Endodermal cell (in vitro differentiated cells): ENCODE measurements around the gene CCDC61. TPM values are rescaled to one million over a fixed set of nuclear protein-coding genes. Genes with fewer than 3 reads are reported as not detected.

Source experiments
- DNase-seq: peaks from one replicate; pipeline ENCODE4 v3.0.0-alpha.2; 2017
- H3K27ac ChIP-seq: 2 replicates; pipeline ENCODE4 v1.5.1; 2013; ENCODE audit warnings: mild to moderate bottlenecking, low read depth, low read length, moderate library complexity
- H3K27me3 ChIP-seq: 2 replicates; pipeline ENCODE4 v1.6.1; 2013; ENCODE audit warnings: mild to moderate bottlenecking, low read length, moderate library complexity; ENCODE audit not compliant: insufficient read depth, control insufficient read depth, poor library complexity, severe bottlenecking
- H3K36me3 ChIP-seq: 2 replicates; pipeline ENCODE4 v1.7.0; 2013; ENCODE audit warnings: mild to moderate bottlenecking, low read length, moderate library complexity; ENCODE audit not compliant: control insufficient read depth, insufficient read depth
- H3K4me1 ChIP-seq: one replicate; pipeline ENCODE4 v1.7.0; 2013; ENCODE audit warnings: low read length; ENCODE audit not compliant: control insufficient read depth, insufficient read depth
- H3K4me3 ChIP-seq: 2 replicates; pipeline ENCODE4 v1.5.1; 2013; ENCODE audit warnings: mild to moderate bottlenecking, low read length, moderate library complexity
- H3K9ac ChIP-seq: 2 replicates; pipeline ENCODE4 v1.6.1; 2013; ENCODE audit warnings: mild to moderate bottlenecking, low read length, moderate library complexity; ENCODE audit not compliant: poor library complexity, severe bottlenecking; ENCODE audit errors: extremely low read depth
- H3K9me3 ChIP-seq: 2 replicates; pipeline ENCODE4 v1.6.1; 2013; ENCODE audit warnings: mild to moderate bottlenecking, low read length, moderate library complexity; ENCODE audit not compliant: control insufficient read depth
- H3K27ac Mint-ChIP-seq: 2 replicates; pipeline ENCODE4 v1.8.0; 2020; ENCODE audit warnings: mixed read lengths
- H3K27me3 Mint-ChIP-seq: 2 replicates; pipeline ENCODE4 v1.8.0; 2021; ENCODE audit warnings: mild to moderate bottlenecking, mixed read lengths; ENCODE audit not compliant: insufficient read depth
- H3K36me3 Mint-ChIP-seq: 2 replicates; pipeline ENCODE4 v1.8.0; 2020; ENCODE audit warnings: low read depth, mixed read lengths
- H3K4me1 Mint-ChIP-seq: 2 replicates; pipeline ENCODE4 v1.8.0; 2020; ENCODE audit warnings: mixed read lengths
- H3K4me3 Mint-ChIP-seq: 2 replicates; pipeline ENCODE4 v1.8.0; 2020; ENCODE audit warnings: mild to moderate bottlenecking, moderate library complexity, mixed read lengths
- H3K9me3 Mint-ChIP-seq: 2 replicates; pipeline ENCODE4 v1.8.0; 2020; ENCODE audit warnings: mild to moderate bottlenecking, mixed read lengths
- WGBS, 2 experiments: methylation state at CpG; one replicate each; pipeline versions ENCODE4 v1.1.5 to v1.1.7; 2013; ENCODE audit warnings: missing lambda C conversion rate in 2 of 2, mixed read lengths in 1 of 2; ENCODE audit not compliant: insufficient coverage in 1 of 2, insufficient read length in 1 of 2; 5-methylcytosine and 5-hydroxymethylcytosine counted together
- microRNA-seq: library from miRNA; unstranded; fragments of <30 nt; microRNA quantifications from one replicate; pipeline ENCODE4 v1.2.0, GENCODE V29; 2020; ENCODE audit warnings: borderline microRNAs expressed
- total RNA-seq, 2 donors: library from RNA; stranded (reverse); fragmentation: NEBNext Ultra II Directional in 1 of 2; extraction: Animal tissue kit (Norgen Biotek cat#: 25700) in 1 of 2; gene quantifications; 2 replicates in 1 of 2; 3 replicates in 1 of 2; pipeline ENCODE4 v1.2.1, GENCODE V29; 2021
- TF ChIP-seq, protein P1 (sequence below): fragments of 200-600 bp; sonication (generic); conservative IDR thresholded peaks from 2 replicates; pipeline ENCODE4 v1.5.0; 2021; ENCODE audit warnings: antibody characterized with exemption, mild to moderate bottlenecking

The CCDC61 gene
- total RNA-seq, 2 donors from 2014 or later, result 23.2 to 23.6 TPM

DNA sequence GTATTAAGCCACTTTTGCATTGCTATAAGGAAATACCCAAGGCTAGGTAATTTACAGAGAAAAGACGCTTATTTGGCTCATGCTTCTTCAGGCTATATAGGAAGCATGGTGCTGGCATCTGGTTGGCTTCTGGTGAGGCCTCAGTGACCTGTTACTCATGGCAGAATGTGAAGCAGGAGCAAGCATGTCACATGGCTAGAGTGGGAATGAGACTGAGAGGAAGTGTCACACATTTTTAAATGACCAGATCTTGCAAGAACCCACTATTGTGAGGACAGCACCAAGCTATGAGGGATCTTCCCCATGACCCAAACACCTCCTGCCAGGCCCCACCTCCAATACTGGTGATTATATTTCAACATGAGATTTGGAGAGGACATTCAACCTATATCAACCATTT, 71.2 kb downstream of the CCDC61 start:
- no peaks in the 10 kb centered on the region for H3K36me3 ChIP-seq
- H3K9me3 ChIP-seq, result peaks cover 10% of the 10 kb centered on the region
- no peak overlapping the region for H3K4me3 Mint-ChIP-seq
- no peak for DNase-seq
- no peak overlapping the region for H3K27ac Mint-ChIP-seq
- H3K27me3 Mint-ChIP-seq, result peaks cover 88% of the 10 kb centered on the region
- H3K4me1 ChIP-seq, result no peaks in the 10 kb centered on the region
- 86 to 91% methylated on average over 1 of the region's 1 CpG for WGBS, 2 experiments
- H3K9me3 Mint-ChIP-seq, result peaks cover 17% of the 10 kb centered on the region
- H3K4me1 Mint-ChIP-seq, result no peaks in the 10 kb centered on the region
- peaks cover 64% of the 10 kb centered on the region for H3K27me3 ChIP-seq
- H3K4me3 ChIP-seq, result no peak overlapping the region
- H3K9ac ChIP-seq, result no peak overlapping the region
- TF ChIP-seq, protein P1, sequence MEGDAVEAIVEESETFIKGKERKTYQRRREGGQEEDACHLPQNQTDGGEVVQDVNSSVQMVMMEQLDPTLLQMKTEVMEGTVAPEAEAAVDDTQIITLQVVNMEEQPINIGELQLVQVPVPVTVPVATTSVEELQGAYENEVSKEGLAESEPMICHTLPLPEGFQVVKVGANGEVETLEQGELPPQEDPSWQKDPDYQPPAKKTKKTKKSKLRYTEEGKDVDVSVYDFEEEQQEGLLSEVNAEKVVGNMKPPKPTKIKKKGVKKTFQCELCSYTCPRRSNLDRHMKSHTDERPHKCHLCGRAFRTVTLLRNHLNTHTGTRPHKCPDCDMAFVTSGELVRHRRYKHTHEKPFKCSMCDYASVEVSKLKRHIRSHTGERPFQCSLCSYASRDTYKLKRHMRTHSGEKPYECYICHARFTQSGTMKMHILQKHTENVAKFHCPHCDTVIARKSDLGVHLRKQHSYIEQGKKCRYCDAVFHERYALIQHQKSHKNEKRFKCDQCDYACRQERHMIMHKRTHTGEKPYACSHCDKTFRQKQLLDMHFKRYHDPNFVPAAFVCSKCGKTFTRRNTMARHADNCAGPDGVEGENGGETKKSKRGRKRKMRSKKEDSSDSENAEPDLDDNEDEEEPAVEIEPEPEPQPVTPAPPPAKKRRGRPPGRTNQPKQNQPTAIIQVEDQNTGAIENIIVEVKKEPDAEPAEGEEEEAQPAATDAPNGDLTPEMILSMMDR, result no peak
- no peaks in the 10 kb centered on the region for H3K36me3 Mint-ChIP-seq
- H3K27ac ChIP-seq, result no peak overlapping the region

DNA sequence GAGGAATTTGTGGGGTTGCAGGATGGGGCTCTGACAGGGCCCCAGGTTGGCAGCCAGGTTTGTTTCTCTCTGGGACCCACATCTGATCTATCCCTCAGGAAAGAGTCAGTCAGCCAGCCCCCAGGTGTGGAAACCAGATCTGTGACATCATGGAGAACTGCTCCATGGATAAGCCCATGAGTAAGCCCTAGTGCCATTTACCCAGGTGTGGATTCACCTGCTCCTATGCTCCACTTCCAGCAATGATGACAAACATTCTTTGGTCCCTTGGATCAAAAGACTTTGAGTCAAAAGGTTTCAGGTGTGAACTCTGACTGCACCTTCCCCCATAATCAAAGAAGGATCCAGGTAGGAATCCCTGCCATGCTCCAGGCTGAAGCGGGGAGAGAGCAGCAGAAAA, 72.4 kb downstream of the CCDC61 start:
- Histone ChIP-seq H3K4me3 (no peak overlapping the region), H3K9me3 (no peaks in the 10 kb centered on the region), H3K4me1 (no peaks in the 10 kb centered on the region), H3K36me3 (no peaks in the 10 kb centered on the region), H3K27ac (no peak overlapping the region), H3K27me3 (peaks cover 74% of the 10 kb centered on the region), H3K9ac (no peak overlapping the region)
- Mint-ChIP-seq H3K36me3 (no peaks in the 10 kb centered on the region), H3K4me1 (no peaks in the 10 kb centered on the region), H3K4me3 (no peak overlapping the region), H3K9me3 (peaks cover 4% of the 10 kb centered on the region), H3K27me3 (peaks cover 92% of the 10 kb centered on the region), H3K27ac (no peak overlapping the region)
- DNase-seq, result no peak
- WGBS, 2 experiments, result 95% methylated on average over 1 of the region's 1 CpG; no CpG with 5 or more reads in 1 of the 2 experiments
- TF ChIP-seq, protein P1, result no peak

Small RNAs within 50 kb of the gene (microRNA-seq; reads per million reads assigned to microRNA genes)
- gene MIR769, result 50.6 reads per million, percentile 67 among the genes with 10 or more reads in this experiment

Other genes starting within 250 kb of the CCDC61 start
- 10 to 100 TPM; 41.6 to 46.4 TPM for gene SIX5, start 226.2 kb upstream of the CCDC61 start, total RNA-seq
- gene DMPK, start 213.0 kb upstream of the CCDC61 start, total RNA-seq, result 10 to 100 TPM; 58.8 to 75.9 TPM
- 10 to 100 TPM; 86.4 to 86.9 TPM for gene DMWD, start 202.6 kb upstream of the CCDC61 start, total RNA-seq
- gene RSPH6A, start 180.2 kb upstream of the CCDC61 start, total RNA-seq, result under 1 TPM; 0.53 TPM
- gene SYMPK, start 132.3 kb upstream of the CCDC61 start, total RNA-seq, result 100 to 1,000 TPM; 104 to 119 TPM
- gene FOXA3, start 131.1 kb upstream of the CCDC61 start, total RNA-seq, result 10 to 100 TPM; 54.2 to 58.1 TPM
- 10 to 100 TPM; 23.8 to 30.3 TPM for gene IRF2BP1, start 109.3 kb upstream of the CCDC61 start, total RNA-seq
- 10 to 100 TPM; 13.6 to 19.9 TPM for gene MYPOP, start 92.9 kb upstream of the CCDC61 start, total RNA-seq
- gene NANOS2, start 80.7 kb upstream of the CCDC61 start, total RNA-seq, result not detected
- gene NOVA2, start 21.6 kb upstream of the CCDC61 start, total RNA-seq, result under 1 TPM; 0.64 to 0.91 TPM
- gene PGLYRP1, start 27.6 kb downstream of the CCDC61 start, total RNA-seq, result not detected
- gene IGFL4, start 45.5 kb downstream of the CCDC61 start, total RNA-seq, result under 1 TPM; 0.33 to 0.60 TPM
- gene IGFL3, start 129.2 kb downstream of the CCDC61 start, total RNA-seq, result 1 to 10 TPM in 1 of 2 donors, under 1 TPM in 1; 0.88 to 2.1 TPM
- under 1 TPM in 1 of 2 donors, not detected in 1; 0.84 TPM for gene IGFL2, start 152.8 kb downstream of the CCDC61 start, total RNA-seq
- not detected for gene IGFL1, start 234.3 kb downstream of the CCDC61 start, total RNA-seq